H1 (cell line): ENCODE measurements around the gene INF2. TPM values are rescaled to one million over a fixed set of nuclear protein-coding genes. Genes with fewer than 3 reads are reported as not detected.

ENCODE experiments used
- ASH2L ChIP-seq: fragments of 200-600, 300-600 bp; sonication (generic); IDR thresholded peaks from one replicate; pipeline ENCODE4 v1.7.1; 2017; ENCODE audit warnings: low read length
- TEAD4 ChIP-seq: IDR thresholded peaks from 2 replicates; pipeline ENCODE4 v1.6.1; 2012; ENCODE audit warnings: low read depth, low read length, inconsistent platforms, mixed read lengths
- polyA plus RNA-seq, 7 experiments: library from polyadenylated mRNA; depleted of rRNA in 3 of 7; stranded (reverse) in 5 of 7; unstranded in 2 of 7; fragments of >200 nt in 5 of 7; fragments of 200-250 nt in 2 of 7; gene quantifications; 1 replicate in 5 of 7; 2 replicates in 1 of 7; 4 replicates in 1 of 7; pipeline versions ENCODE4 v1.2.1 to v1.2.3, GENCODE V29; 2011 to 2013; ENCODE audit warnings: missing spikeins in 2 of 7, mixed read lengths in 2 of 7
- total RNA-seq: library from RNA; stranded (reverse); fragmentation: NEBNext Ultra II Directional; extraction: Animal tissue kit (Norgen Biotek cat#: 25700); gene quantifications from 2 replicates; pipeline ENCODE4 v1.2.1, GENCODE V29; 2021

INF2 gene
- total and polyA plus RNA-seq, 2 of the 8 experiments (the other 6 are each of a cell fraction or from before 2014, with no cell fraction given), result 29.1 to 59.5 TPM

- TF ChIP-seq ASH2L, result no peak
- TF ChIP-seq TEAD4, result no peak
- TF ChIP-seq, all 59 proteins: peak for 0
These were observed 10.3 kb upstream of the INF2 start (continued) for GRCh38 chr14:104678901-104679705.
